ENCODE results near the gene UBR2. TPM values are rescaled to one million over a fixed set of nuclear protein-coding genes. Genes with fewer than 3 reads are reported as not detected.

UBR2 gene
- total RNA-seq, 1 donor from 2014 or later, result 20.9 TPM

DNA sequence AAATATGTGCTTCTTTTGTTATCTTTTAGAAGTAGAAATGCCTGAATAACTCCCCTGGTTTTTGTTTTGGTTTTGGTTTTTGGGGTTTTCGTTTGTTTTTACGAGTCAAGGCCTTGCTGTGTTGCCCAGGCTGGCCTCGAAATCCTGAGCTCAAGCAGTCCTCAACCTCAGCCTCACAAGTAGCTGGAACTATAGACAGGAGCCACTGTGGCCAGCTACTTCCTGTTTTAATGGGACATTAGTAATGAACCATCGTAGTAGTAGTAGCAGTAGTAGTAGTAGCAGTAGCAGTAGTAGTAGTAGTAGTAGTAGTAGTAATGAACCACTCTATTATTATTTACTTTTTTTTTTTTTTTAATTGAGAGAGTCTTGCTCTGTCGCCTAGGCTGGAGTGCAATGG, 66.0 kb downstream of the UBR2 start:
- TF ChIP-seq, protein P1, sequence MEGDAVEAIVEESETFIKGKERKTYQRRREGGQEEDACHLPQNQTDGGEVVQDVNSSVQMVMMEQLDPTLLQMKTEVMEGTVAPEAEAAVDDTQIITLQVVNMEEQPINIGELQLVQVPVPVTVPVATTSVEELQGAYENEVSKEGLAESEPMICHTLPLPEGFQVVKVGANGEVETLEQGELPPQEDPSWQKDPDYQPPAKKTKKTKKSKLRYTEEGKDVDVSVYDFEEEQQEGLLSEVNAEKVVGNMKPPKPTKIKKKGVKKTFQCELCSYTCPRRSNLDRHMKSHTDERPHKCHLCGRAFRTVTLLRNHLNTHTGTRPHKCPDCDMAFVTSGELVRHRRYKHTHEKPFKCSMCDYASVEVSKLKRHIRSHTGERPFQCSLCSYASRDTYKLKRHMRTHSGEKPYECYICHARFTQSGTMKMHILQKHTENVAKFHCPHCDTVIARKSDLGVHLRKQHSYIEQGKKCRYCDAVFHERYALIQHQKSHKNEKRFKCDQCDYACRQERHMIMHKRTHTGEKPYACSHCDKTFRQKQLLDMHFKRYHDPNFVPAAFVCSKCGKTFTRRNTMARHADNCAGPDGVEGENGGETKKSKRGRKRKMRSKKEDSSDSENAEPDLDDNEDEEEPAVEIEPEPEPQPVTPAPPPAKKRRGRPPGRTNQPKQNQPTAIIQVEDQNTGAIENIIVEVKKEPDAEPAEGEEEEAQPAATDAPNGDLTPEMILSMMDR (IDR thresholded peaks at IDR 0.05), result no peak
- H3K36me3 Mint-ChIP-seq (ENCODE audit: low read depth), result peaks cover 14% of the 10 kb centered on the region
- no peaks in the 10 kb centered on the region for H3K9me3 Mint-ChIP-seq (ENCODE audit: low read depth)
- H3K4me3 Mint-ChIP-seq (ENCODE audit: unreplicated experiment), result no peak overlapping the region
- peaks cover 8% of the 10 kb centered on the region for H3K4me1 Mint-ChIP-seq (ENCODE audit: low read depth)
- H3K27ac Mint-ChIP-seq (ENCODE audit: unreplicated experiment), result peak overlapping the region; percentile 24
- DNase-seq (ENCODE audit: low spot score), result no peak
- H3K27me3 Mint-ChIP-seq (ENCODE audit: low read depth), result no peaks in the 10 kb centered on the region

DNA sequence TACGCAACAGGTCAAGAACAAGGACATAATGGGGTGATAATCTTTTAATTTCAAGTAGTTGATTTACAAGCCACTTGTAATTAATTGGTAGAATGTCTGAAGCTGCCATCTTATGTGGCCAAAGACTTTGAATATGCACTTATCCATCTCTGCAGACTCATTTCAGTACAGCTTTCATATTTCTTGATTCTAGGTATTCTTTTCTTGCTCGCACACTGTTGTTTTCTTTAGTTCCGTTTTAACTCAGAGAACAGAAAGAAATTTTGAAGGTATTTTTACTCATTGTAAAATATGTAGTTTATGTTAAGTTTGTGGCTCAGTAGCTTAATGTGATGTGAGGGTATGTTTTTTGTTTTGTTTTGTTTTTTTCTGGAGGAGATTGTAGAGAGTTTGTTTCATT, 73.9 kb downstream of the UBR2 start:
- Mint-ChIP-seq H3K27me3 (ENCODE audit: low read depth) (no peaks in the 10 kb centered on the region), H3K27ac (ENCODE audit: unreplicated experiment) (no peak overlapping the region), H3K36me3 (ENCODE audit: low read depth) (peaks cover 22% of the 10 kb centered on the region)

DNA sequence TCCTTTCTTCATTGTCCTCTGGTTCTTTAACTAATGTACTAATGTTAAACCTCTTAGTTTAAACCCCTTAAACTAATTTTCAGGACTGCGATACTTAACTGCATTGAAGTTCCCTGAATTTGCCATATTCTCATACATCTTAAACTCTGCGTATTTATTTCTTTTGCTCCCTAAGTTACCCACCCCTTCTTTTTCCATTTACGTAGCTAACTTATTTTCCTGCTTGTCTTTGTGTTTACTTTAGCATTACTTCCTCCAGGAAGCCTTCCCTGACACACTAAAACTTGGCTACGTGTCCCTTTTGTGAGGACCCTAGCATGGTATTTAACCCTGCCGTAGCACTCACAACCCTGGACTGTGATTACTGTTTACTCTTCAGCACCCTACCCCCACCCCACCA, 79.0 kb downstream of the UBR2 start:
- no peaks in the 10 kb centered on the region for H3K27me3 Mint-ChIP-seq (ENCODE audit: low read depth)

More for the DNA sequence above, 73.9 kb downstream of the UBR2 start:
- H3K4me3 Mint-ChIP-seq (ENCODE audit: unreplicated experiment), result no peak overlapping the region
- no peak for DNase-seq (ENCODE audit: low spot score)
- H3K9me3 Mint-ChIP-seq (ENCODE audit: low read depth), result no peaks in the 10 kb centered on the region
- TF ChIP-seq, protein P1 (IDR thresholded peaks at IDR 0.05), result no peak
- H3K4me1 Mint-ChIP-seq (ENCODE audit: low read depth), result no peaks in the 10 kb centered on the region

DNA sequence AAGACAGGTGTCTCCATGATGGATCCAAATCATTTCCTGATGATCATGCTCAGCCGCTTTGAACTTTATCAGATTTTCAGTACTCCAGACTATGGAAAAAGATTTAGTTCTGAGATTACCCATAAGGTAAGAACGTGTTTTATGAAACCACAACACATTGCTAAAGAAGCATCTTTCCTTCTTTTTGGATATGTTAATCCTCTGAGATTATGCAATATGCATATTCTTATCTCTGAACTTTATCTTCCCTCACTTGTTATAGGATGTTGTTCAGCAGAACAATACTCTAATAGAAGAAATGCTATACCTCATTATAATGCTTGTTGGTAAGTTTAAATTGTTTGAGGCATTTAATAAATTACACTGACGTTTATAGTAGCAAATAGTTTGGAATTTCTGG, 80.4 kb downstream of the UBR2 start:
- H3K4me3 Mint-ChIP-seq (ENCODE audit: unreplicated experiment), result no peak overlapping the region
- TF ChIP-seq, protein P1 (IDR thresholded peaks at IDR 0.05), result no peak
- no peak for DNase-seq (ENCODE audit: low spot score)
- peaks cover 22% of the 10 kb centered on the region for H3K36me3 Mint-ChIP-seq (ENCODE audit: low read depth)
- no peaks in the 10 kb centered on the region for H3K9me3 Mint-ChIP-seq (ENCODE audit: low read depth)
- H3K27ac Mint-ChIP-seq (ENCODE audit: unreplicated experiment), result no peak overlapping the region
- H3K4me1 Mint-ChIP-seq (ENCODE audit: low read depth), result no peaks in the 10 kb centered on the region
- no peaks in the 10 kb centered on the region for H3K27me3 Mint-ChIP-seq (ENCODE audit: low read depth)

More for the DNA sequence above, 79.0 kb downstream of the UBR2 start:
- TF ChIP-seq, protein P1 (IDR thresholded peaks at IDR 0.05), result no peak
- H3K27ac Mint-ChIP-seq (ENCODE audit: unreplicated experiment), result no peak overlapping the region
- no peaks in the 10 kb centered on the region for H3K4me1 Mint-ChIP-seq (ENCODE audit: low read depth)
- H3K36me3 Mint-ChIP-seq (ENCODE audit: low read depth), result peaks cover 24% of the 10 kb centered on the region
- no peak for DNase-seq (ENCODE audit: low spot score)
- H3K9me3 Mint-ChIP-seq (ENCODE audit: low read depth), result no peaks in the 10 kb centered on the region
- no peak overlapping the region for H3K4me3 Mint-ChIP-seq (ENCODE audit: unreplicated experiment)

DNA sequence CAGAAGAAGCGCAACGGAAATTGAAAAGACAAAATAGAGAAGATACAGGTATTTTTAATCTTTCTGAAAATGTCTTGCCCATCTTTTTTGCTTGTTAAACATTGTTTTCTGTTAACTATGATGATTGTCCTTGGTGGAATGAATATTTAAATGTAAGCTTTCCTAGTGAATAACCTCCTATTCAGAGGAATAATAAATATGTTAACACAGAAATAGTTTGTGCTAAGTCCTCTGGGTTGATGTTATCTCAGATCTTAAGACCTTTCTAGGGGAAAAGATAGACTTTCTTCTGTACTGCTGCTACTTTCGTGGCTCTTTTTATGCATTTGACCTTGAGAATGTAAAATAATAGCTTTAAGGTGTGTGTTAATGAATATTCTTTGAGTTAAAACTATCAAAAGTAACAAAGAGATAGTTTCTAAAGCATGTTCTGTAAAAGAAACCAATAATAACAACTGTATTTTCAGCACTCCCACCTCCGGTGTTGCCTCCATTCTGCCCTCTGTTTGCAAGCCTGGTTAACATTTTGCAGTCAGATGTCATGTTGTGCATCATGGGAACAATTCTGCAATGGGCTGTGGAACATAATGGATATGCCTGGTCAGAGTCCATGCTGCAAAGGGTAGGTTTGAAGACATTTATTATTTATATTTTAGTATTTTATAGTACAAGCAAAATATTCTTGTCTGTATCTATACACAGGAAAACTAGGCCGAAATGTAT, 88.4 kb downstream of the UBR2 start:
- peaks cover 12% of the 10 kb centered on the region for H3K36me3 Mint-ChIP-seq (ENCODE audit: low read depth)
- no peak for DNase-seq (ENCODE audit: low spot score)
- TF ChIP-seq, protein P1 (IDR thresholded peaks at IDR 0.05), result no peak
- no peak overlapping the region for H3K27ac Mint-ChIP-seq (ENCODE audit: unreplicated experiment)
- no peaks in the 10 kb centered on the region for H3K9me3 Mint-ChIP-seq (ENCODE audit: low read depth)
- H3K4me1 Mint-ChIP-seq (ENCODE audit: low read depth), result no peaks in the 10 kb centered on the region
- no peak overlapping the region for H3K4me3 Mint-ChIP-seq (ENCODE audit: unreplicated experiment)
- no peaks in the 10 kb centered on the region for H3K27me3 Mint-ChIP-seq (ENCODE audit: low read depth)

Data from chondrocyte (in vitro differentiated cells).